ENCODE data around the gene SLC9A3.

SLC9A3 gene

DNA sequence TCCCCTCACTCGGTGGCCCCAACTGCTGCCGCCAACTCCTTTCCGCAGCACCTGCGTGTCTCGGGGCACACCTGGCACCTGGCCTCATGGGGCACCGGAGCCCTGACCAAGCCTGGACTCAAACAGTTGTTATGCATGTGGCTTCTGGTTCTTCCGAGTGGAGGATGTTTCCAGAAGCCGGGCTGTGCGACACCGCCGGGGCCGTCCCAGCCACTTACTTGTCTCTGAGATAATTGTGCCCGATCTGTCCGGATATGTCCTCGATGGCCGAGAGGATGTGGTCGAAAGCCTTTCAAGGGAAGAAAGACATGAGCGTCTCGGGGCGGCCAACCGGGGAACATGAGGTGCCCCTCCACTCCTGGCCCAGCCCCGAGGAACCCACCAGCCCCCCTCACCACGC, 42.9 kb downstream of the SLC9A3 start:
- H3K4me3 ChIP-seq (replicated peaks in 1 of 2; ENCODE audit: low read depth in 2 of 2, low read length in 2 of 2) = no peak overlapping the region
- DNase-seq (ENCODE audit: low read depth in 2 of 2) = no peak
- TF ChIP-seq, protein P1, sequence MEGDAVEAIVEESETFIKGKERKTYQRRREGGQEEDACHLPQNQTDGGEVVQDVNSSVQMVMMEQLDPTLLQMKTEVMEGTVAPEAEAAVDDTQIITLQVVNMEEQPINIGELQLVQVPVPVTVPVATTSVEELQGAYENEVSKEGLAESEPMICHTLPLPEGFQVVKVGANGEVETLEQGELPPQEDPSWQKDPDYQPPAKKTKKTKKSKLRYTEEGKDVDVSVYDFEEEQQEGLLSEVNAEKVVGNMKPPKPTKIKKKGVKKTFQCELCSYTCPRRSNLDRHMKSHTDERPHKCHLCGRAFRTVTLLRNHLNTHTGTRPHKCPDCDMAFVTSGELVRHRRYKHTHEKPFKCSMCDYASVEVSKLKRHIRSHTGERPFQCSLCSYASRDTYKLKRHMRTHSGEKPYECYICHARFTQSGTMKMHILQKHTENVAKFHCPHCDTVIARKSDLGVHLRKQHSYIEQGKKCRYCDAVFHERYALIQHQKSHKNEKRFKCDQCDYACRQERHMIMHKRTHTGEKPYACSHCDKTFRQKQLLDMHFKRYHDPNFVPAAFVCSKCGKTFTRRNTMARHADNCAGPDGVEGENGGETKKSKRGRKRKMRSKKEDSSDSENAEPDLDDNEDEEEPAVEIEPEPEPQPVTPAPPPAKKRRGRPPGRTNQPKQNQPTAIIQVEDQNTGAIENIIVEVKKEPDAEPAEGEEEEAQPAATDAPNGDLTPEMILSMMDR (IDR thresholded peaks at IDR 0.05; ENCODE audit: low read depth, low read length) = no peak

DNA sequence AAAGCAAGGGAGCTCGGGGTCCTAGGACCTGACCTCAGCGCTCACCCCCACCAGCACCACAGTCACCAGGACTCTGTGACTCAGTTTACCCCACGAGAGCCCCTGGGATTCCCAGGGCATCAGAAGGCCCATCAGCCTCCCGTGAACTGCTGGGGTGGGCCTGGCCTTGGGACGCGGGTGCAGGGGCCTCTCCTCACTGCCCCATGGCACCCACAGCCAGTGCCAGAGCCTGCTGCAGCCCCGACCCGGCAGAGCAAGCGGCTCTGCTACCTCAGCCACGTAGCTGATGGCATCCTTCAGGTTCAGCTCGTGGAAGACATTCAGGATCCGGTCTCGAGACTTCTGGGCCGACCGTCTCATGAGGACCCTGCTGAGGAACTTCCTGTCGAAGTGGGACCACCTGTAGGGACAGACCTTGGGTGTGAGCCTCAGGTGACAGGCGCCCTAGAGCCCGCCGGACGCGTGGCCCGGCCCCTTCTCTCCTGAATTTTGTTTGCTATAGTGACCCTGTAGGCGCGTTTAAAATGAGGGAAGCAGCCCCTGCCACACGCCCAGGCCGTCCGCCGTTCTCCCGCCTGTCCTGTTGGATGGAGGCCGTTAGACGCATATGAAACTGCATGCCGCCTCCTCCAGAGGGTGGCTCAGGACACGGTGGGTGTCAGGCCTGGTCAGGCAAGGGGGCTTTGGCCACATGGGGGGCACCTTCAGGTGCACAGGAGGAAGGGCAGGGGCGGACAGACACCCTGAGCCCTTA, 44.5 kb downstream of the SLC9A3 start:
- TF ChIP-seq, protein P1 (IDR thresholded peaks at IDR 0.05; ENCODE audit: low read depth, low read length) = no peak
- no peak for DNase-seq (ENCODE audit: low read depth in 2 of 2)
- H3K4me3 ChIP-seq (replicated peaks in 1 of 2; ENCODE audit: low read depth in 2 of 2, low read length in 2 of 2) = no peak overlapping the region

GRCh38 chr5:478982-479535, 45.2 kb downstream of the SLC9A3 start:
- no peak for DNase-seq (ENCODE audit: low read depth in 2 of 2)
- TF ChIP-seq, protein P1 (IDR thresholded peaks at IDR 0.05; ENCODE audit: low read depth, low read length) = no peak
- no peak overlapping the region for H3K4me3 ChIP-seq (replicated peaks in 1 of 2; ENCODE audit: low read depth in 2 of 2, low read length in 2 of 2)

- no peak for DNase-seq (ENCODE audit: low read depth in 2 of 2)
- H3K4me3 ChIP-seq (replicated peaks in 1 of 2; ENCODE audit: low read depth in 2 of 2, low read length in 2 of 2) = no peak overlapping the region
- TF ChIP-seq, protein P1 (IDR thresholded peaks at IDR 0.05; ENCODE audit: low read depth, low read length) = no peak
Measured at GRCh38 chr5:478369-478981, 45.8 kb downstream of the SLC9A3 start.

DNA sequence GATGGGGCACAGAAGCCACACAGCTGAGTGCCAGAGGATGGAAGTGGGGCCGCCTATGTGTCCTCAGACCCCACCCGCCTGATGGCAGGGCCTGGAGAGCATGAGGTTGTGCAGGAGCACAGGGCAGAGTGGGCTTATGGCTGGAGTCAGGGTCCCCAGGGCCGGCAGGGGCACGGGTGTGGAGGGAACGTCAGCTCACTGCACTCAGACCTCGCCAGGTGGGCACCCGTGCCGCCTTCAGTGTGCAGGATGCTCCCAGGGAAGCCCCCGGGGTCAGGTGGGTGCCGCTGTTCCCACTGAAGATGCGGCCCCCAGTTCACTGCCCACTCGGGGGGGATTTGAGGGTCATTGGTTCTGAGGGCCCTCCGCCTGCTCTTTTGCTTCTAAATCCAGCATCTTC, 46.4 kb downstream of the SLC9A3 start:
- H3K4me3 ChIP-seq (replicated peaks in 1 of 2; ENCODE audit: low read depth in 2 of 2, low read length in 2 of 2) = no peak overlapping the region
- TF ChIP-seq, protein P1 (IDR thresholded peaks at IDR 0.05; ENCODE audit: low read depth, low read length) = no peak
- DNase-seq (ENCODE audit: low read depth in 2 of 2) = no peak

- TF ChIP-seq, protein P1 (IDR thresholded peaks at IDR 0.05; ENCODE audit: low read depth, low read length) = no peak
- no peak overlapping the region for H3K4me3 ChIP-seq (replicated peaks in 1 of 2; ENCODE audit: low read depth in 2 of 2, low read length in 2 of 2)
- no peak for DNase-seq (ENCODE audit: low read depth in 2 of 2)
Measured at GRCh38 chr5:477247-477646, 47.0 kb downstream of the SLC9A3 start.
